Caki2 (cell line): ENCODE measurements around the gene LRRFIP1. TPM values are rescaled to one million over a fixed set of nuclear protein-coding genes. Genes with fewer than 3 reads are reported as not detected.

Experiments
- DNase-seq: peaks from one replicate; pipeline ENCODE4 v3.0.0-alpha.2; 2015; ENCODE audit warnings: low read depth
- in situ Hi-C: cut with HindIII; loops from 2 replicates; pipeline ENCODE4 v1.10.0; 2016; ENCODE audit warnings: low sequenced_read_pairs, low pct_unique_long_range_greater_than_20kb, mixed read lengths
- total RNA-seq: library from RNA; depleted of rRNA; stranded (reverse); fragments of >200 nt; shearing (Covaris generic); gene quantifications from 2 replicates; pipeline ENCODE4 v1.2.3, GENCODE V29; 2014; ENCODE audit warnings: low replicate concordance; rRNA removed

Gene LRRFIP1
- total RNA-seq, 1 experiment from 2014 or later: 14.4 TPM

GRCh38 chr2:237816531-237816930, 189.1 kb downstream of the LRRFIP1 start:
- DNase-seq: no peak
- in situ Hi-C loops: no loop called here

- no peak for DNase-seq
- in situ Hi-C loops: no loop called here
Measured at GRCh38 chr2:237818066-237818473, 190.7 kb downstream of the LRRFIP1 start.

GRCh38 chr2:237819231-237819630, 191.8 kb downstream of the LRRFIP1 start:
- DNase-seq: no peak
- in situ Hi-C loops: no loop called here

- in situ Hi-C loops: no loop called here
- no peak for DNase-seq
Measured at GRCh38 chr2:237820421-237820820, 193.0 kb downstream of the LRRFIP1 start.

- DNase-seq: no peak
- in situ Hi-C loops: no loop called here
Measured at GRCh38 chr2:237823544-237823943, 196.2 kb downstream of the LRRFIP1 start.

- no peak for DNase-seq
- in situ Hi-C loops: no loop called here
Measured at GRCh38 chr2:237824085-237824484, 196.7 kb downstream of the LRRFIP1 start.

GRCh38 chr2:237827421-237827987, 200.1 kb downstream of the LRRFIP1 start:
- in situ Hi-C loops: no loop called here

More at GRCh38 chr2:237827421-237827987, 200.1 kb downstream of the LRRFIP1 start:
- no peak for DNase-seq

Other genes starting within 250 kb of the LRRFIP1 start
- gene COL6A3, start 213.4 kb upstream of the LRRFIP1 start, total RNA-seq: 0.41 and 0.98 TPM in 2 replicates
- gene MLPH, start 140.3 kb upstream of the LRRFIP1 start, total RNA-seq: 27.2 and 33.8 TPM in 2 replicates
- gene PRLH, start 61.0 kb upstream of the LRRFIP1 start, total RNA-seq: not detected in 2 replicates
- gene RAB17, start 36.9 kb upstream of the LRRFIP1 start, total RNA-seq: 0.20 TPM in 1 of 2 replicates, not detected in the other
- gene RBM44, start 171.2 kb downstream of the LRRFIP1 start, total RNA-seq: 0.03 TPM in 1 of 2 replicates, not detected in the other
- not detected in 2 replicates for gene RAMP1, start 232.0 kb downstream of the LRRFIP1 start, total RNA-seq